HCEC 1CT (cell line): ENCODE data around the gene KNDC1.

Experiments
- DNase-seq: peaks from one replicate; pipeline ENCODE4 v3.0.0-alpha.2; 2017

Gene KNDC1

DNA sequence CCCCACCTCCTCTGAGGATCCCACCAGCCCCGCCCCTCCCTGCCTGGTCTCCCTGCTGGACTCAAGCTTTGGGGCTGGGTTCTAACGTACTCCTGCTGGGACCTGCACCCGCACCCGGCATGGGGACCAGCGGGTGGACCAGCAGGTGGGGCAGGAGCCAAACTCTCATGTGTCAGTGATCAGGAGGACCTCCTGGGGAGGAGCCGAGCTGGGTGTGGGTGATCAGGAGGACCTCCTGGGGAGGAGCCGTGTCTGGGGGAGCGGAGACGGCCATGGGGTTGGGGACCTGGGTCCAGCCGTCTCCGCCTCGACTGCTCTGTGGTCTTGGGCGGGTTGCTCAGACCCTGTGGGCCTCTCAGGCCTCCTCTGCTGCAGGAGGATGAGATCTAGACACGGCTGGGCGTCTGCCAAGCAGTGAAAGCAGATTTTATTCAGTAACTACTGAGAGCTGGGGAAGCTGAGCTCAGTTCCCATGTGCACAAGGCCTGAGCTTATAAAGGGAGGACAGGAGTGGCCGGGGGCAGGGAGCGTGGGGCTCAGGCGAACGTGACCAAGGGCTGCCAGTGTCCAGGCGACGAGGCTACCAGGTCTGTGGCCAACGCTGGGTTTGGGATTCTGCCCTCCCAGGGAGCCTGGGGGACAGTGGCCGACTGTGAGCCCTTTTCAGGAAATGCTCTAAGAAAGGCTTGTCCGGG is 36.3 kb downstream of the KNDC1 start:
- DNase-seq = no peak

DNA sequence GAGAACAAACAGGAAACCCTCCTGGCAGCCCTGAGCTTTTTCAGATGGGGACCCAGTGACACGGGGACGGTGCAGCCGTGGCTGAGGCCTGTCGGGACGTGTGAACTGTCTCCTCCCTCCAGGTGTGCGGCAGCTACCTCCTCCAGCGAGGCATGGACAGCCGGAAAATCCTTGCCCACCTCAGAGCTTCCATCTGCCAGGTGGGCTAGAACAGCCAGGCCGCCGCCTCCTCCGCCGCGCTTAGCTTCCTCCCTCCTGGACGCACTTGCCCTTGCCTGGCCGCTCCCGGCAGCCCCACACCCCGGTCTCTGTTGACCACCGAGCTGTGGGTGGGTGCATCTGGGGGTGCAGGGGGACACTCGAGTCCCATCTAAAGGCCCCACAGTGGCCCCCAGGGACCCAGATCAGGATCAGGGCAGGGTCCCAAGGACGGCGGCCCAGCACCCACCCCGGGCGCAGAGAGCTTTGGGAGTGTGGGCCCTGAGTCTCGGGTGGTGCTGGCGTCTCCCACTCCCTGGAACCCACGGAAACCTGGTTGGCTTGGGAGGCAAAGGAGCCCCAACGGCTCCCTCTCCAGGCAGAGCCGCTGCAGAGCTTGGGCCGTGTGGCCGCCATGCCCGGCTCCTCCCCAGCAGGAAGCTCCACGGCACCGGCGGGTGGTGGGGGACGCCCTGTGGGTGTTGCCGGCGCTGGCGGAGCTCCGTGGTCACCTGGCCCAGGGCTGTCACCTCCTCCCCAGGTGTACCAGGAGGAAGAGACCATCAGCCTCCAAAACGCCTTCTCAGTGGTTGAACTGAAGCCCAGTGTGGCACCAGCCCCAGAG is 37.1 kb downstream of the KNDC1 start:
- DNase-seq = no peak

DNA sequence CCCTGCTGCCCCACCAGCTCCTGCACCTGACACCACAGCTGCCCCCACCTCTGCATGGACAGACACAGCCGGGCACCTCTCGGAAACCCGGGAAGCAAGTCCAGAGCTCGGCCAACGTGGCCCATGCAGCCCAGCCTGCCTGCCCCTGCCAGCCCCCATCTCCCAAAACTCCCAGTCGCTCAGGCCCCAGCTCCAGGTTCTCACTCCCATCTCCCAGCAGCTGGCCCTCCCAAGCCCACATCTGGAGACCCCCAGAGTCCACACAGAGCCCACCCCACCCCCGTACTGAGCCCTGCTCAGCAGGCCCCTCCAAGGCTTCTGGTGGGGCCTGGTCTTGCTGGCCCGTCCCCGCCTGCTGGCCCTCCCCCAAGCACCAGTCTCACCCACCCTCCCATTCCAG is 37.8 kb downstream of the KNDC1 start:
- DNase-seq = no peak

DNA sequence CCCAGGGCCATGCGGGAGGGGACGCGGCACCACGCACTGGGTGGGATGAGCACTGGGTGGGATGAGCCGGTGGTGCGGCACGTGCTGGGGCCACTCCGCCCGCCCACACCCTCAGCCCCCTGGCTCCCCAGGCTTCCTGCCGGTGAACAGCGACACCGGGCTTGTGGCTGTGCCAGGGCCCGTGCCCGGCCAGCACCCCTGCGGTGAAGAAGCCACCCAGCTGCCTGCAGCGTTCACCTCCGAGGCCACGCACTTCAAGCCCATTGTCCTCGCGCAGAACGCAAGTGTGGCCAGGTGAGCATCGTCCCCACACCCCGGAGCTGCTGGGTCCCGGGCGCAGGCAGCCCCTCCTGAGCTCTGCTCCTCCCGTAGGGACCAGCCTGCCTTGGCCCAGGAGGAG is 38.2 kb downstream of the KNDC1 start:
- DNase-seq = no peak

DNA sequence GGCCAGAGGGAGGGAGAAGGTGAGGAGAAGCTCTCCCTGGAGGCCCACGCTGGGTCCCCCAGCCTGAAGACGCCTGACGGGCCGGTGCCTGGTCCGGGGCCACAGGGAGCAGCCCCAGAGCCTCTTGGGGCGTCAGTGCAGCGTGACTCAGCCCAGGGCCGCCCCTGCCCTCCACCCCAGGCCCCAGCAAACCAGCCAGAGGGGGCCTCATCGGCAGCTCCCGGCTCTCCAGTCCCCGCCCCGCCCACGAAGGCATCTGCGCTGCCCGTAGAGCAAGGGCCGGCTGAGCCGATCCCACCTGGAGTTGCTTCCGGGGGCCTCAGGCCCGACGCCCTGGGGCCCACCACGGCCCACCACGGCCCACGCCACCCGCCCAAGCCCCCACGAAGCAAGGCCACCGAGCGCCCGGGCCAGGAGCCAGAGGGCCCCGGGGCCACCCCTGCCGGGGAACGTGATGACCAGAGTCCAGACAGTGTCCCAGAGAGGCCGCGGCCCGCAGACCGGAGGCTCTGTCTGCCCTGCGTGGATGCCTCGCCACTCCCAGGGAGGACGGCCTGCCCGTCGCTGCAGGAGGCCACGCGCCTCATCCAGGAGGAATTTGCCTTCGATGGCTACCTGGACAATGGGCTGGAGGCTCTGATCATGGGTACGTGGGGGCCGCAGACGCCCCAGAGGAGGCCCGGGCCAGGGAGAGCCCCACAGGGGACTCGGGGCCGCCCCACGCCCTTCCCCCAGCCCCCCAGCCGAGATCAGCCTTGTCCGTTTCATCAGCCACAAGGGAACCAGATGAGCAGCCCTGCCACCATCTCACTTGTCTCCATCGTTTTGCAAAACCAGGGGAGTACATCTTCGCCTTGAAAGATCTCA is 38.8 kb downstream of the KNDC1 start:
- no peak for DNase-seq

DNA sequence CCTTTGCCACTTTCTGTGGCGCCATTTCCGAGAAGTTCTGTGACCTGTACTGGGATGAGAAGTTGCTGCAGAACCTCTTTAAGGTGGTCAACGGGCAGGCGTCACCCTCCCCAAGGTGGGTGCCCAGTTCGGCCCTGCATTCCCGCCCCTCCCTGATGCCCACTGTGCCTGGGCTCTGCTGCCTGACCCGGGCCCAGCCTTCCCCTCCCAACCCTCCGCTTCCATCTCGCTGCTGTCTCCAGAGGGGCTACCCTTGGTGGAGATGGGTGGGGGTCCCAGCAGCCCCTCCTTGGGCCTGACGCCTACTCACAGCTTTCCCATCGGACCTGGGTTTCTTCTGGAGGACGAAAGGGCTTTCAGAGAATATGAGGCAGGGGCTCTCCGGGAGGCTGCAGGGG is 39.5 kb downstream of the KNDC1 start:
- no peak for DNase-seq

DNA sequence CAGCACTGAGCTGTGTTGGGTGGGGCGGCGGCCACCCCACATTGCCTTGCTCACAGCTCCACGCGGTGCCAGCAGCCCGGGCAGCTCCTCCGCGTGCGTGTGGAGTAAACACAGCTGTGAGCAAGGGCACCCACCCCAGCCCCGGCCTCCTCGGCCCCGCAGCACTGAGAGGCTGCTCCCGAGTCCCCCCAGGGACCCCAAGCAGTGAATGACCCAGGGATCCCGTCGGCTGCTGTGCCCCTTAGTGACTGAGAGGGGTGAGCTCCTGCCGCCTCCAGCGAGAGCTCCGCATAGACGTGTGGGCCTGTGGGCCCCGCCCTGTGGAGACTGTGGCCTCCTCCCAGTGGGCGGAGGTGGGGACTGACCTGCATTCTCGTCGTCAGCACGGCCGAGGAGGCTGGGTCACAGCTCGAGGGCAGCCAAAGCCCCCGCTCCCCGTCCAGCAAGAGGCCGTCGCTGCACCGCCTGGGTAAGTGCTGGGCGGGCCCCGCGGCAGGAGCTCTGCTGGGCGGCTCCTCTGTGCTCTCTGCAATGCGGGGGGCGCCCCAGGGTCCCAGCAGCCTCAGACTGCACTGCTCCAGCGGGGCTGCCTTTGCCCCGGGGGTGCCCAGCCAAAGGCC is 40.1 kb downstream of the KNDC1 start:
- DNase-seq = no peak

DNA sequence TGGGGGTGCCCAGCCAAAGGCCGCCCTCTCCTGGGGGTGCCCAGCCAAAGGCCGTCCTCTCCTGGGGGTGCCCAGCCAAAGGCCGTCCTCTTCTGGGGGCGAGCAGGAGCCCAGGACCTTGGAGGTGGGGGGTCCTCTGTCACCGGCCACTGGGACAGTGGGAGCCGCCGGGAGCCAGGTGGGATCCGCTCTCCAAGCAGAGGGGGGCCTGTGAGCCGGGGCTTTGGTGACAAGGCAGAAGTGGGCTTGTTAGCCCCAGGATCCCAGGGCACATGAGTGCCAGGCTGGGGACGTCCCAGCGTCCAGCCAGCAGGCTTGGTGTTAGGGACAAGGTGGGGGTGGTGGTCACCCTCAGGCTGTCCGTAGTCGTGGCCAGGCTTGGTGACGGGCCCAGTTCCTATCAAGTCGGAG is 40.6 kb downstream of the KNDC1 start:
- no peak for DNase-seq

DNA sequence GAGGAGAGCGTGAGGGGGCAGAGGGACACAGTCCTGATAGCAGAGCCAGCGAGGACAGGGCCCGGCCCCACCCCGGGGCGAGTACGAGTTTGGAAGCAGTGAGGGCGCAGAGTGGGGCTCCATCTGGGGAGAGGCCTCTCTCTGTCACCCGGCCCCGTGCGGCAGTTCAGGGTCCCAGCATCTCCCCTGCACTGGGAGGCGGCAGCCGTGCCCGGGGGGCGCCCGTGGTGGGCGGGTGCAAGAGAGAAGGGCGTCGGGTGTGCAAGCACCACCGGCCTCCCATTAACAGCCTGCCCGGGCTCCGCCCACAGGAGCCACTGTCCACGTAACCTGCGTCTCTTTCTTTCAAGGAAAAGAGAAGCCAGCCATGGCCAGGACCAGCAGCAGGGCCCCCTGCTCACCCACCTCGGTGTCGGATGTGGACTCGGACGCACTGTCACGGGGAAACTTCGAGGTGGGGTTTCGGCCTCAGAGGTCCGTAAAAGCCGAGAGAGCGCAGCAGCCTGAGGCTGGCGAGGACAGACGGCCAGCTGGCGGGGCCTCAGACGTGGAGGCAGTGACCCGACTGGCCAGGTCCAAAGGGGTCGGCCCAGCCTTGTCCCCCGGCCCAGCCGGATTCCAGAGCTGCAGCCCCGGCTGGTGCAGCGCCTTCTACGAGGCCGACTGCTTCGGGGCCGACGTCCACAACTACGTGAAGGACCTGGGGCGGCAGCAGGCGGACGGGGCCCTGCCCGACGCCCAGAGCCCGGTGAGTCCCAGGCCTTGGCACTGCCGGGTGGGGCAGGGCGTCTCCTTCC is 41.3 kb downstream of the KNDC1 start:
- DNase-seq = no peak

DNA sequence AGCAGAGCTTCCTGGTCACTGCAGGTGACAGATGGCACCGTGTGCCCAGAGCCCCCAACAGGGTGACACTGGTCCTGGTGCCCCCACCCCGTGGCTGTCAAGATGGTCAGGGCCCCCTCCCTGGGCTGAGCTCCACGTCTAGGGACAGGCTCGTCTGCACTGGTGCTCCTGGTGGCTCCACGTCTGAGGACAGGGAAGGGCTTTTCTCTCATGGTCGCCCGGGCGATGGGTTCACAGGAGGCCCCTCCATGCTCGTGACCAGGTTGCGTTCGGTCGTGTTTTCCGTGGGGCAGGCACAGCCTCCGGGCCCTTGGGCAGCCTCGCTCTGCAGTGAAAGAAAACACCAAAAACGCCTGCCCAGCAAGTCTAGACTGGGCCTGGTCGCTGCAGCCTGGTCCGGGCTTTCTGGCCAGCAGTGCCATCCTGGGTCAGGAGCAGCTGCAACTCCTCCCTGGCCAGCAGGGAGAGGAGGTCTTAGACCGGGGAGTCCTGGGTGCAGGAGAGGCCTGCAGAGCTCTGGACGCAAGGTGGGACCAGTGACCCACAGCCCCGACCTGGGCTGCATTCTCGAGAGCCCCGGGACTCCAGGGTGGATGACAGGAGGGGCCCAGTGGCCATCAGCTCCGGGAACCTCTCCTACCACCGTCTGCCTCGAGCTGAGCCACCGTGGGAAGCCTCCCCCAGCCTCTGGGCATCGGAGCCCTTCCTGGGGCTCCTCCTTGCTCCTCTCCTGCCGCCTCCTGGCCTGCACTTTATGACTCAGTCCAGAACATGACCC is 42.1 kb downstream of the KNDC1 start:
- DNase-seq = no peak

DNA sequence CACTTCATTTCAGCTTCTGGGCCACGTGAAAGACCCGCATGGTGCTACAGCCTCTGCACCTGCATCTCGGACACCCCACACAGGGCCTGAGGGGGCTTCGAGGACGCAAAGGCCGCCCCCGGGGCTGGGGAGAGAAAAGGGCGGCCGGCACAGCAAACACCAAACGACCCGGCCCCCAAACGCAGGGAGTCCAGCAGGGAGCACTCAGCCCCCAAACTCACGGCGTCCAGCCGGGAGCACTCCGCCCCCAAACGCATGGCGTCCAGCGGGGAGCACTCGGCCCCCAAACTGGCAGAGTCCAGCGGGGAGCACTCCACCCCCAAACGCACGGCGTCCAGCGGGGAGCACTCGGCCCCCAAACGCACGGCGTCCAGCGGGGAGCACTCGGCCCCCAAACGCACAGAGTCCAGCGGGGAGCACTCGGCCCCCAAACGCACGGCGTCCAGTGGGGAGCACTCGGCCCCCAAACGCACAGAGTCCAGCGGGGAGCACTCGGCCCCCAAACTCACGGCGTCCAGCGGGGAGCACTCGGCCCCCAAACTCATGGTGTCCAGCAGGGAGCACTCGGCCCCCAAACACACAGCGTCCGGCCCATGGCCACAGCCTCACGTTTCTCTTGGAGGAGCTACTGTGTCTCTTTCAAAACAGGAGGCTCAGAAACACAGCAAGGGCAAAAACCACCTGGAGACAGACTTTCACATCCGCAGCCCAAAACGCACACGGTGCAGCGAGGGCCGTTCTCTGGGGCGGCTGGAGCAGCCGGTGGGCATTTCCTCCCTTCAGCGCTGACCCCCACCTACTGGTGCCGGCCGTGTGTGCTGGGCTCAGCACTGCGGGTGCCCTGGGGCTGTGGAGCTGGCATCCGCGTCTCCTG is 43.0 kb downstream of the KNDC1 start:
- no peak for DNase-seq

DNA sequence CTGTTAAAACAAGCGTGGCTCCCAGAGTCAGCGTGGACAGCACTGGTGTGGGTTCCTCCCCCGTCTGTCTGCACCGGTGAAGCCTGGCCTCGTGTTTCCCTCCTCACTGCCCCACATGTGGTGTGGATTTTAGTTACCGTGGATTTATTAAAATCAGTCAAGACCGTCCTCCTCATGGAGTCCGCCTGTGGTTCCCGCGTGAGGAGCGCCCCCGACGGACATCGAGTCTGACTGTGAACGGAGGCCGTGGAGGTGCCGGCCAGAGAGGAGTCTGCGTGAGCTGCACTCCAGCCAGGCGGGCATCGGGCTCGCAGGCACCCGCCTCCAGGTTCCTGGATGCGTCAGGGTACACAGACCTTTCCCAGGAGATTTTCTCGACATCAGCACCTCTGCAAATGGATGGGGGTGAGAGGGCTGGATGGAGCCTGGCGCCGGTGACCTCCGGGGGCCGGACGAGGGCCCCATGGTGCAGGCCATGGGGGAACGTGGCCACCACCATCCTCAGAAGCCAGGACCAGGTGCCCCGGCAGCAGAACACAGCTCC is 43.7 kb downstream of the KNDC1 start:
- DNase-seq = no peak

DNA sequence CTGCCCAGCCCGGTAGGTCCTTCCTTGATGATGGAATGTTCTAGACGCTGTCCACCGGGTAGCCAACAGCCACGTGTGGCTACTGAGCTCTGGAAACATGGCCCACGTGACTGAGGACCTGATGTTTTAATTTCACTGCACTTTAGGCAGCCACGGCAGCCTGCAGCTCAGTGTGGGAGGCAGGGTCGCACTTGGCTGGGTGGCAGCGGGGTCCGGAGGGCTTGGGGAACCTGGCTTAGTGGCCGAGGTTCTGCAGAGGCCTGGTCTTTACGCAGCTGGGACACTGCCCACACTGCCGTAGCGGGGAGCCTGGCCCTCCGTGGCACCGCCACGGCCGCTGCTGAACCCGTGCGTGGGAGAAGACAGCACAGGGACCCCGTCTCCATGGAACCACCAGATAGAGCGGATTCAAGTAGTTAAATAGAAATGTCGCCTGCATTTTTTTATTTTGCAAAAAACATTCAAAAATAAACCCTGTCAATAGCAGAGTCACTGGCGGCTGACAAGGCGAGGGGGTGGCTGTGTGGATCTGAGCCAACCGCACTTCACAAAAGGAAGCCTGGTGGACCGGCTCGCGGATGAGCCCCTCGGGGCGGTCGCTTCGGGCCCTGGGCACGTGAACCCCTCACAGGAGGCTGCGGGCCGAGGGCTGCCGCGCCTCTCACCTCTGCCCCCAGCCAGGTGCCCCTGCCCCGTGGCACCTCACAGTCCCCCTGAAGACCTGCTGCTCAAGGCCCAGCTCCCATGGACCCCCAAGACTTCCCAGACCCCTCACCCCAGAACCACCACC is 44.4 kb downstream of the KNDC1 start:
- no peak for DNase-seq

DNA sequence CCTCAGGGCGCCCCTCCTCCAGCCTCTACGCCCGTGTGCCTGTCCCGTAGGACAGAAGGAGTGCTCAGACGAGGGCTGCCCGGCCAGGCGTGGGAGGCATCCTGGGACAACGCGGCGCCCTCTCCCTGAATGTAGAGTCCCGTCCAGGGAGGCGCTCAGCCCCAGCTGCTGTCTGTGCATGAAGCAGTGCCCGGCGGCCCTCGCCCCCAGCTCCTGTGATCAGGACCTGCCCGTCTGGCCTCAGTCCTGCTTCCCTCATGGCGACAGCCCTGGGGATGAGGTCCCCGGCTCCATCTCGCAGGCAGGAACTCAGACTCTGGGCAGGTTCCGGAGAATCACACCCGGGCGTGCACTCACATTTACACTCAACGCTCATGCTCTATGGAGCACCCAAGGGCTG is 45.1 kb downstream of the KNDC1 start:
- no peak for DNase-seq

DNA sequence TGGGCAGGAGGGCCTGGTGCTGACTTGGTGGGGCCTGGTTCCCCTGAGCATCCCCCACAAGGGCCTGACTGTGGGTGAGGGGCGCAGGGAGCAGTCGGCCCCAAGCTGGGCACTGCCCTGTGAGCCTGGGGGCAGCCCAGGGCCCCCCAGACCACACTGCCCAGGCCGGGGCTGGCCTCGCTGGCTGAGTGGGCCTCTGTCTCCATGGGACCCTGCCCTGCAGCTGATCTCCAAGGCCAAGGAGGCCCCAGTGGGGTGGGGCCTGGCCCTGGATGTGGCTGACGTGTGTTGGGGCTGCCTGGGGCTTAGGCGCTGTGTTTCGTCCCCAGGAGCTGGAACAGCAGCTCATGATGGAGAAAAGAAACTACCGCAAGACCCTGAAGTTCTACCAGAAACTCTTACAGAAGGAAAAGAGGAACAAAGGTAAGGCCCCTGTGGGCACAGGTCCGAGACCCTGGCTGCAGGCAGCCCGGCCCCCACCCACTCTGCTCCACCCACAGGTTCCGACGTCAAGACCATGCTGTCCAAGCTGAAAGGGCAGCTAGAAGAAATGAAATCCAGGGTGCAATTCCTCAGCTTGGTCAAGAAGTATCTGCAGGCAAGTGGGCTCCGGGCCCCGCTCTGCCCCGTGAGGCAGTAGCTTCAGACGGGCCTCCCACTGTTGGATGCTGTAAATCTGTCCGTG is 46.5 kb downstream of the KNDC1 start:
- no peak for DNase-seq

DNA sequence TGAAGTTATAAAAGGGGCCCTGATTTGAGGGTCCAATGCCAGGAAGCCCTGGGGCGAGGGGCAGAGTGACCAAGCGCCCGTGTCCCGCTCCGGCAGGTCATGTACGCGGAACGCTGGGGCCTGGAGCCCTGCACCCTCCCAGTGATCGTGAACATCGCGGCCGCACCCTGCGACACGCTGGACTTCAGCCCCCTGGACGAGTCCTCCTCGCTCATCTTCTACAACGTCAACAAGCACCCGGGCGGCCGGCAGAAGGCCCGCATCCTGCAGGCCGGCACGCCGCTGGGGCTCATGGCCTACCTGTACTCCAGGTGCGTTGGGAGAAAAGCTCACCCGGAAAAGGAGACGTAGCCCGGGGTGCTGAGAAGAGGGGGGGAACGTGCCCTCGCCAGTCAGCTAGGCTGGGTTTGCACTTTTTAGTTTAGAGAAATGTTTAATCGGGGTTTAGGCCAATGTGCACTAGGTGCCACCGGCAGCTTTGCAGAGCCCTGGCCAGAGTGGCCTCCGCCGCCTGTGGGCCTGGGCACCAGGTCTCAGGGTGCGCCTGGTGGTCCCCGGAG is 47.1 kb downstream of the KNDC1 start:
- no peak for DNase-seq

DNA sequence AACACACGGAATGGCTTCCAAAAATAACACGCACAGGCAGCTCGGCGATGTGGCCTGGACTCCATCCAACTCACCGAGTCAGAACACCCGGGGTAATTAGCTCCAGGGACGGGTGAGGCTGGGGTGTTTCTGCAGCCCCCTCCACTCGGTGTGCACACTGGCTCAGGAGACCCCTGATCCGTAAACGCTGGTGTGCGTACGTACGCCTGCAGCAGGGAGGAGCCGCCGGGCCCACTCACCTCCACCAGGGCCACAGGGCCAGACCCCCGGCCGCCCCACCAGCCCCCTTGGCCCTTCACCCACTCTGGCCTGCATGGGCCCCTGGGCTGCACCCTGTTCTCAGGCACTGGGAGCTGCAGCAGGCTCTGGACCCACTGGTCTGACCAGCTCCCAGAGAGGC is 47.6 kb downstream of the KNDC1 start:
- no peak for DNase-seq

DNA sequence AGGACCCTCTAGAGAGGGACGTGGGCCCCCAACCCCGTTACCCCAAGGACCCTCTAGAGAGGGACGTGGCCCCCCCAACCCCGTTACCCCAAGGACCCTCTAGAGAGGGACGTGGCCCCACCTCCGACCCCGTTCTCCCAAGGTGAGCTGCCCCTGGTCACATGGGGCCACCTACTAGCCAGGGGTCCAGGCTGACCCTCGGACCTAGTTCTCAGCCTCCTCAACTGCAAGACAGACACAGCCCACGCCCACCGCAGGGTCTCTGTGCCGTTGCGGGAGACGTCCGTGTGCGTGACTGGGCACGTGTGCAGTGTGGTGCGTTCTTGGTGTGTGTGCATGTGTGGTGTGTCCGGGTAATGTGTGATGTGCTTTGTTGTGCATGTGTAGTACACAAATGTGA is 48.4 kb downstream of the KNDC1 start:
- no peak for DNase-seq
